ENCODE results near the gene DIDO1.

DNA sequence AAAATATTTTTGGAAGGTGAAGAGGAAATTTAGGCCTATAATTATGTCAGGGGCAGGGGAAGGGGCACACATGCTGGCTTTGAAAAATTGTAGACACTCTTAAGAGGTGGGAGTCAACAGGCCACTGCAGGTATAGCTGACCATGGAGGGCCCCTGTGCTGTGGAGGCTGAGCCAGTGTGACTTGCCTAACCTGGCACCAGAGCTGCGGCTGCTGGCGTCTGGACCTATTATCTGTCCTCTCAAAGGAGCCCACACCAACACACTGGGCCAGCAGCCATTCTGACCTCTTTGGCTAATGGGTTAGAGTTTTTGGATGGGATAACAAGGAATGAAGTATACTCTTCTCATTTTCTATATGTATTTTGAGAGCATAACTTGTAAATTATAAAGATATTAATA is 16.2 kb upstream of the DIDO1 start:
- TF ChIP-seq, protein P1, sequence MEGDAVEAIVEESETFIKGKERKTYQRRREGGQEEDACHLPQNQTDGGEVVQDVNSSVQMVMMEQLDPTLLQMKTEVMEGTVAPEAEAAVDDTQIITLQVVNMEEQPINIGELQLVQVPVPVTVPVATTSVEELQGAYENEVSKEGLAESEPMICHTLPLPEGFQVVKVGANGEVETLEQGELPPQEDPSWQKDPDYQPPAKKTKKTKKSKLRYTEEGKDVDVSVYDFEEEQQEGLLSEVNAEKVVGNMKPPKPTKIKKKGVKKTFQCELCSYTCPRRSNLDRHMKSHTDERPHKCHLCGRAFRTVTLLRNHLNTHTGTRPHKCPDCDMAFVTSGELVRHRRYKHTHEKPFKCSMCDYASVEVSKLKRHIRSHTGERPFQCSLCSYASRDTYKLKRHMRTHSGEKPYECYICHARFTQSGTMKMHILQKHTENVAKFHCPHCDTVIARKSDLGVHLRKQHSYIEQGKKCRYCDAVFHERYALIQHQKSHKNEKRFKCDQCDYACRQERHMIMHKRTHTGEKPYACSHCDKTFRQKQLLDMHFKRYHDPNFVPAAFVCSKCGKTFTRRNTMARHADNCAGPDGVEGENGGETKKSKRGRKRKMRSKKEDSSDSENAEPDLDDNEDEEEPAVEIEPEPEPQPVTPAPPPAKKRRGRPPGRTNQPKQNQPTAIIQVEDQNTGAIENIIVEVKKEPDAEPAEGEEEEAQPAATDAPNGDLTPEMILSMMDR (IDR thresholded peaks at IDR 0.05): no peak
- TF ChIP-seq POLR2A (IDR thresholded peaks at IDR 0.05): no peak
